WTC11 (cell line): Measurements from ENCODE around the gene FGB.
"Not testable (repeated sequence)": the region's sequence is repeated elsewhere in the genome, so short reads cannot be mapped to it uniquely, and the experiment has no call there.

Experiments used
- ATF3 ChIP-seq: sonication (generic); formaldehyde crosslinking; conservative IDR thresholded peaks from 2 replicates; pipeline ENCODE4 v1.8.1; 2022; ENCODE audit warnings: mild to moderate bottlenecking, missing genetic modification reagents
- CTCF ChIP-seq: fragments of 200-600 bp; IDR thresholded peaks from 2 replicates; pipeline ENCODE4 v1.8.0; 2022; ENCODE audit warnings: antibody characterized with exemption
- E2F1 ChIP-seq: sonication (generic); formaldehyde crosslinking; IDR thresholded peaks from 2 replicates; pipeline ENCODE4 v1.8.0; 2022; ENCODE audit warnings: mild to moderate bottlenecking, missing genetic modification reagents
- NR1H2 ChIP-seq: sonication (generic); formaldehyde crosslinking; IDR thresholded peaks from 2 replicates; pipeline ENCODE4 v1.9.0; 2021; ENCODE audit warnings: mild to moderate bottlenecking, moderate library complexity, missing genetic modification reagents
- ZBTB21 ChIP-seq: sonication (generic); formaldehyde crosslinking; IDR thresholded peaks from 2 replicates; pipeline ENCODE4 v1.8.1; 2023; ENCODE audit warnings: mild to moderate bottlenecking, missing genetic modification reagents, borderline replicate concordance
- ZSCAN18 ChIP-seq: fragments of 250-450 bp; sonication (Bioruptor Pico); IDR thresholded peaks from 2 replicates; pipeline ENCODE4 v2.1.2; 2022; ENCODE audit warnings: mild to moderate bottlenecking, moderate library complexity

- TF ChIP-seq CTCF; ZBTB21 (CRISPR knock-in tag); E2F1 (CRISPR knock-in tag); NR1H2 (CRISPR knock-in tag); ATF3 (CRISPR knock-in tag); ZSCAN18 (CRISPR knock-in tag): not testable (repeated sequence)
These were observed 34.5 kb downstream of the FGB start for GRCh38 chr4:154597281-154597680.
